Liver (tissue), 9 donors: Measurements from ENCODE around the gene PRDM2. TPM values are rescaled to one million over a fixed set of nuclear protein-coding genes. Genes with fewer than 3 reads are reported as not detected.

Source experiments
- DNase-seq: peaks from one replicate; pipeline ENCODE4 v3.0.0-alpha.2; 2017; ENCODE audit warnings: low spot score
- H3K27ac ChIP-seq, 2 donors: one replicate each; pipeline ENCODE4 v1.7.0; 2013; ENCODE audit warnings: inconsistent platforms in 2 of 2, low read length in 2 of 2, control low read depth in 1 of 2, low read depth in 1 of 2, mild to moderate bottlenecking in 1 of 2
- H3K27me3 ChIP-seq, 4 donors: one replicate each; pipeline versions ENCODE4 v1.6.1 to v1.7.0; 2013; ENCODE audit warnings: low read length in 3 of 4, inconsistent platforms in 1 of 4, mild to moderate bottlenecking in 1 of 4, moderate library complexity in 1 of 4; ENCODE audit not compliant: control insufficient read depth in 4 of 4, insufficient read depth in 4 of 4
- H3K36me3 ChIP-seq, 4 donors: one replicate each; pipeline versions ENCODE4 v1.6.1 to v1.7.0; 2013; ENCODE audit warnings: low read length in 3 of 4, mild to moderate bottlenecking in 3 of 4, low read depth in 1 of 4, moderate library complexity in 1 of 4; ENCODE audit not compliant: control insufficient read depth in 4 of 4, insufficient read depth in 3 of 4
- H3K4me1 ChIP-seq, 4 donors: one replicate each; pipeline versions ENCODE4 v1.6.1 to v1.7.0; 2013; ENCODE audit warnings: low read length in 3 of 4, mild to moderate bottlenecking in 3 of 4, moderate library complexity in 1 of 4; ENCODE audit not compliant: control insufficient read depth in 4 of 4, insufficient read depth in 4 of 4
- H3K4me3 ChIP-seq, 3 donors: one replicate each; pipeline versions ENCODE4 v1.6.1 to v1.7.0; 2013; ENCODE audit warnings: low read length in 3 of 3, control low read depth in 1 of 3, low read depth in 1 of 3, mild to moderate bottlenecking in 1 of 3
- H3K9ac ChIP-seq, 2 donors: one replicate each; pipeline ENCODE4 v1.7.0; 2013; ENCODE audit warnings: low read length in 2 of 2, mild to moderate bottlenecking in 2 of 2, moderate library complexity in 2 of 2, control low read depth in 1 of 2, low read depth in 1 of 2
- H3K9me3 ChIP-seq, 4 donors: one replicate each; pipeline versions ENCODE4 v1.6.1 to v1.7.0; 2013; ENCODE audit warnings: low read length in 3 of 4; ENCODE audit not compliant: control insufficient read depth in 4 of 4
- ATF3 ChIP-seq: IDR thresholded peaks from 2 replicates; pipeline ENCODE4 v1.6.1; 2016; ENCODE audit warnings: antibody characterized with exemption
- CTCF ChIP-seq: fragments of 150-350 bp; IDR thresholded peaks from 2 replicates; pipeline ENCODE4 v1.5.1; 2017; ENCODE audit warnings: improper control_type of control experiment, low read depth, low read length; ENCODE audit not compliant: missing input control
- EGR1 ChIP-seq, 2 donors: IDR thresholded peaks; 2 replicates each; pipeline ENCODE4 v1.6.1; 2016 to 2018; ENCODE audit warnings: antibody characterized with exemption in 2 of 2, low read depth in 2 of 2
- FOXA1 ChIP-seq: IDR thresholded peaks from 2 replicates; pipeline ENCODE4 v1.6.1; 2016; ENCODE audit warnings: antibody characterized with exemption
- FOXA2 ChIP-seq: IDR thresholded peaks from 2 replicates; pipeline ENCODE4 v1.6.1; 2016; ENCODE audit warnings: antibody characterized with exemption
- GABPA ChIP-seq, 2 donors: IDR thresholded peaks in 1 of 2; conservative IDR thresholded peaks in 1 of 2; 2 replicates each; pipeline ENCODE4 v1.6.1; 2016; ENCODE audit warnings: antibody characterized with exemption in 2 of 2, mild to moderate bottlenecking in 1 of 2, moderate library complexity in 1 of 2
- HNF4A ChIP-seq, 2 donors: conservative IDR thresholded peaks; 2 replicates each; pipeline ENCODE4 v1.6.1; 2016; ENCODE audit warnings: antibody characterized with exemption in 2 of 2, mild to moderate bottlenecking in 2 of 2
- HNF4G ChIP-seq: IDR thresholded peaks from 2 replicates; pipeline ENCODE4 v1.6.1; 2016; ENCODE audit warnings: antibody characterized with exemption
- JUND ChIP-seq, 2 donors: IDR thresholded peaks; 2 replicates each; pipeline ENCODE4 v1.6.1; 2016; ENCODE audit warnings: antibody characterized with exemption in 2 of 2
- MAX ChIP-seq: IDR thresholded peaks from 2 replicates; pipeline ENCODE4 v1.6.1; 2016; ENCODE audit warnings: antibody characterized with exemption
- NR2F2 ChIP-seq: IDR thresholded peaks from 2 replicates; pipeline ENCODE4 v1.6.1; 2016; ENCODE audit warnings: antibody characterized with exemption
- RAD21 ChIP-seq, 2 donors: IDR thresholded peaks; 2 replicates each; pipeline ENCODE4 v1.6.1; 2016; ENCODE audit warnings: antibody characterized with exemption in 2 of 2, mild to moderate bottlenecking in 2 of 2
- REST ChIP-seq: IDR thresholded peaks from 2 replicates; pipeline ENCODE4 v1.6.1; 2016; ENCODE audit warnings: antibody characterized with exemption, mild to moderate bottlenecking
- RXRA ChIP-seq, 2 donors: IDR thresholded peaks; 2 replicates each; pipeline ENCODE4 v1.6.1; 2017 to 2018; ENCODE audit warnings: antibody characterized with exemption in 2 of 2, mild to moderate bottlenecking in 1 of 2
- SP1 ChIP-seq: IDR thresholded peaks from 2 replicates; pipeline ENCODE4 v1.6.1; 2018; ENCODE audit warnings: antibody characterized with exemption, mild to moderate bottlenecking
- TAF1 ChIP-seq: conservative IDR thresholded peaks from 2 replicates; pipeline ENCODE4 v1.6.1; 2016; ENCODE audit warnings: antibody characterized with exemption, mild to moderate bottlenecking
- ZBTB33 ChIP-seq: IDR thresholded peaks from 2 replicates; pipeline ENCODE4 v1.6.1; 2016; ENCODE audit warnings: antibody characterized with exemption
- WGBS: extraction: QIAGEN DNeasy Blood & Tissue Kit; methylation state at CpG from one replicate; pipeline ENCODE4 v1.1.7; 2013; 5-methylcytosine and 5-hydroxymethylcytosine counted together
- polyA plus RNA-seq, 2 donors: library from polyadenylated mRNA; stranded (reverse) in 1 of 2; unstranded in 1 of 2; fragments of 200-250 nt in 1 of 2; fragments of >200 nt in 1 of 2; fragmentation: Nextera tagmentation in 1 of 2; extraction: Ambion mirVana in 1 of 2; gene quantifications; one replicate each; pipeline versions ENCODE4 v1.2.1 to v1.2.3, GENCODE V29; 2013 to 2015
- total RNA-seq, 2 donors: library from RNA; depleted of rRNA; stranded (reverse); fragments of >200 nt; gene quantifications; one replicate each; pipeline ENCODE4 v1.2.3, GENCODE V29; 2014
- donor health status: healthy.
- donor health status: healthy.
- donor health status: healthy.
- donor health status: healthy.
- donor health status: healthy.

Gene PRDM2
- total and polyA plus RNA-seq, 4 donors, result 4.5 to 13.9 (median 7.9) TPM

- Histone ChIP-seq H3K27ac (no peak overlapping the region), H3K4me3 (no peak overlapping the region), H3K27me3 (peaks cover 0 to 7% (median 0%) of the 10 kb centered on the region in 4 donors), H3K9ac (no peak overlapping the region), H3K4me1 (no peaks in the 10 kb centered on the region), H3K36me3 (no peaks in the 10 kb centered on the region), H3K9me3 (no peaks in the 10 kb centered on the region)
- DNase-seq, result no peak
- TF ChIP-seq EGR1 (IDR thresholded peaks at IDR 0.05; ENCODE audit: low read depth in 2 of 2) (no peak), REST (no peak), FOXA1 (no peak), HNF4A (conservative IDR thresholded peaks at IDR 0.05) (no peak), MAX (no peak)
- 79% methylated on average over 2 of the region's 2 CpGs for WGBS
Measured at GRCh38 chr1:13706046-13706445, 6.1 kb downstream of the PRDM2 start.

GRCh38 chr1:13707164-13707563 is 7.2 kb downstream of the PRDM2 start:
- WGBS, result 87% methylated on average over 3 of the region's 3 CpGs
- no peaks in the 10 kb centered on the region for H3K9me3 ChIP-seq

More at GRCh38 chr1:13707164-13707563, 7.2 kb downstream of the PRDM2 start:
- H3K4me3 ChIP-seq, result no peak overlapping the region
- DNase-seq, result no peak
- no peak overlapping the region for H3K27ac ChIP-seq
- no peaks in the 10 kb centered on the region for H3K36me3 ChIP-seq
- H3K4me1 ChIP-seq, result no peaks in the 10 kb centered on the region
- TF ChIP-seq REST (no peak), JUND (IDR thresholded peaks at IDR 0.05) (no peak), TAF1 (no peak), MAX (no peak), NR2F2 (no peak), ATF3 (no peak), FOXA2 (no peak), FOXA1 (no peak), ZBTB33 (no peak), SP1 (no peak), RXRA (IDR thresholded peaks at IDR 0.05) (no peak), HNF4G (no peak), GABPA (IDR thresholded peaks at IDR 0.05 in 1 of 2, conservative IDR thresholded peaks at IDR 0.05 in 1 of 2) (no peak), HNF4A (conservative IDR thresholded peaks at IDR 0.05) (no peak), CTCF (no peak), RAD21 (IDR thresholded peaks at IDR 0.05) (no peak)
- peaks cover 0 to 7% (median 0%) of the 10 kb centered on the region in 4 donors for H3K27me3 ChIP-seq
- no peak overlapping the region for H3K9ac ChIP-seq
